CD4-positive, CD25-positive, alpha-beta regulatory T cell (primary cell): ENCODE results near the gene LSP1. TPM values are rescaled to one million over a fixed set of nuclear protein-coding genes. Genes with fewer than 3 reads are reported as not detected.

ENCODE experiments used
- polyA plus RNA-seq, 4 donors: library from polyadenylated mRNA; unstranded; fragments of 300-500 nt; fragmentation: Illumina TruSeq; gene quantifications; one replicate each; pipeline ENCODE4 v1.2.3, GENCODE V29; 2021
- total RNA-seq: library from RNA; stranded (reverse); gene quantifications from one replicate; pipeline ENCODE4 v1.2.3, GENCODE V29; 2022

The LSP1 gene
- total and polyA plus RNA-seq, 5 donors from 2014 or later = 381 to 514 (median 452) TPM

Other genes starting within 250 kb of the LSP1 start
- gene KRTAP5-3, start 244.6 kb upstream of the LSP1 start, total RNA-seq = not detected
- not detected for gene KRTAP5-3, start 244.6 kb upstream of the LSP1 start, polyA plus RNA-seq
- gene KRTAP5-4, start 230.9 kb upstream of the LSP1 start, total RNA-seq = not detected
- not detected for gene KRTAP5-4, start 230.9 kb upstream of the LSP1 start, polyA plus RNA-seq
- gene KRTAP5-5, start 223.3 kb upstream of the LSP1 start, total RNA-seq = not detected
- not detected for gene KRTAP5-5, start 223.3 kb upstream of the LSP1 start, polyA plus RNA-seq
- not detected for gene KRTAP5-6, start 155.9 kb upstream of the LSP1 start, total RNA-seq
- gene KRTAP5-6, start 155.9 kb upstream of the LSP1 start, polyA plus RNA-seq = not detected
- gene IFITM10, start 102.5 kb upstream of the LSP1 start, total RNA-seq = 2.4 TPM
- gene IFITM10, start 102.5 kb upstream of the LSP1 start, polyA plus RNA-seq = not detected
- 104 TPM for gene CTSD, start 89.2 kb upstream of the LSP1 start, total RNA-seq
- 100 to 1,000 TPM; 147 to 175 (median 155) TPM for gene CTSD, start 89.2 kb upstream of the LSP1 start, polyA plus RNA-seq
- not detected for gene SYT8, start 18.1 kb upstream of the LSP1 start, total RNA-seq
- not detected for gene SYT8, start 18.1 kb upstream of the LSP1 start, polyA plus RNA-seq
- gene TNNI2, start 14.1 kb upstream of the LSP1 start, total RNA-seq = not detected
- not detected for gene TNNI2, start 14.1 kb upstream of the LSP1 start, polyA plus RNA-seq
- not detected for gene PRR33, start 38.8 kb downstream of the LSP1 start, total RNA-seq
- under 1 TPM in 3 of 4 donors, not detected in 1; 0.06 to 0.09 (median 0.08) TPM for gene PRR33, start 38.8 kb downstream of the LSP1 start, polyA plus RNA-seq
- 19.4 TPM for gene TNNT3, start 66.6 kb downstream of the LSP1 start, total RNA-seq
- gene TNNT3, start 66.6 kb downstream of the LSP1 start, polyA plus RNA-seq = 1 to 10 TPM in 1 of 4 donors, not detected in 3; 1.6 TPM
- 37.5 TPM for gene MRPL23, start 94.2 kb downstream of the LSP1 start, total RNA-seq
- gene MRPL23, start 94.2 kb downstream of the LSP1 start, polyA plus RNA-seq = 10 to 100 TPM; 19.8 to 84.1 (median 24.6) TPM
- gene H19, start 144.8 kb downstream of the LSP1 start, total RNA-seq = 0.25 TPM
- gene H19, start 144.8 kb downstream of the LSP1 start, polyA plus RNA-seq = not detected